AG04449 (cell line): ENCODE data around the gene ERGIC3.

Experiments
- CTCF ChIA-PET: fragments of 350-600 bp; formaldehyde crosslinking; extraction: SDS; loops from one replicate; lab custom pipeline; 2021; ENCODE audit warnings: antibody characterized with exemption; lab: Yijun Ruan, JAX
- POLR2A ChIA-PET: fragments of 400-600, 350-600 bp; formaldehyde crosslinking; extraction: SDS; loops from one replicate; lab custom pipeline; 2020; ENCODE audit warnings: antibody characterized with exemption, inconsistent platforms; lab: Yijun Ruan, JAX
- DNase-seq: peaks from one replicate; pipeline ENCODE4 v3.0.0-alpha.2; 2010; ENCODE audit warnings: low read depth, low spot score
- H3K4me3 ChIP-seq: 2 replicates; pipeline ENCODE4 v1.5.1; 2011; ENCODE audit warnings: low read depth, mild to moderate bottlenecking, control low read depth, low read length
- TF ChIP-seq, protein P1 (sequence below): IDR thresholded peaks from one replicate; pipeline ENCODE4 v1.5.1; 2011; ENCODE audit warnings: mild to moderate bottlenecking, moderate library complexity, low read length, control low read depth, inconsistent platforms; ENCODE audit not compliant: insufficient read depth; ENCODE audit errors: missing control alignments

ERGIC3 gene

GRCh38 chr20:35595456-35595855 is 53.6 kb downstream of the ERGIC3 start:
- POLR2A ChIA-PET, result no interaction called here
- H3K4me3 ChIP-seq, result no peak overlapping the region
- CTCF ChIA-PET, result interaction anchor here (0.9 to 2.3 kb wide), 2 partner anchors 9 to 11 kb away, joined by 3 to 7 read pairs; no protein-coding TSS in a partner anchor
- TF ChIP-seq, protein P1, sequence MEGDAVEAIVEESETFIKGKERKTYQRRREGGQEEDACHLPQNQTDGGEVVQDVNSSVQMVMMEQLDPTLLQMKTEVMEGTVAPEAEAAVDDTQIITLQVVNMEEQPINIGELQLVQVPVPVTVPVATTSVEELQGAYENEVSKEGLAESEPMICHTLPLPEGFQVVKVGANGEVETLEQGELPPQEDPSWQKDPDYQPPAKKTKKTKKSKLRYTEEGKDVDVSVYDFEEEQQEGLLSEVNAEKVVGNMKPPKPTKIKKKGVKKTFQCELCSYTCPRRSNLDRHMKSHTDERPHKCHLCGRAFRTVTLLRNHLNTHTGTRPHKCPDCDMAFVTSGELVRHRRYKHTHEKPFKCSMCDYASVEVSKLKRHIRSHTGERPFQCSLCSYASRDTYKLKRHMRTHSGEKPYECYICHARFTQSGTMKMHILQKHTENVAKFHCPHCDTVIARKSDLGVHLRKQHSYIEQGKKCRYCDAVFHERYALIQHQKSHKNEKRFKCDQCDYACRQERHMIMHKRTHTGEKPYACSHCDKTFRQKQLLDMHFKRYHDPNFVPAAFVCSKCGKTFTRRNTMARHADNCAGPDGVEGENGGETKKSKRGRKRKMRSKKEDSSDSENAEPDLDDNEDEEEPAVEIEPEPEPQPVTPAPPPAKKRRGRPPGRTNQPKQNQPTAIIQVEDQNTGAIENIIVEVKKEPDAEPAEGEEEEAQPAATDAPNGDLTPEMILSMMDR, result no peak
- no peak for DNase-seq

DNA sequence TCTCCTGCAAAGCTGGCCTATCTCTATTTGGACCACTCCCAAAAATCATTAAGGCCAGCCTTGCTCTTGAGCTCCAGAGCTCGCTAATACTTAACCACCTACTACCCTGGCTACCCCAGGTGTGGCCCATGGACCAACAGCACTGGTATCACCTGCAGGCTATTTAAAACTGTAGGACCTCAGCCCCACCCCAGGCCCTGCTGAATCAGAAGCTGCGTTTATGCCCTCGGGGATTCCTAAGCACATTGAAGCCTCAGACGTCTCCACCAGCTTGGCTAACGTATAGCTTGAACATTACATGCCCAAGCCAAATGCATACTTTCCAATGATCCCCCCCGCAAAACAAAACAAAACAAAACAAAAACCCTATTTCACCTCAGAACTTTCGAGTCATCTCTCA is 54.0 kb downstream of the ERGIC3 start:
- ChIA-PET CTCF (interaction anchor here (0.9 to 2.3 kb wide), 2 partner anchors 9 to 11 kb away, joined by 3 to 7 read pairs; no protein-coding TSS in a partner anchor), POLR2A (no interaction called here)
- TF ChIP-seq, protein P1, result no peak
- DNase-seq, result no peak
- H3K4me3 ChIP-seq, result no peak overlapping the region

DNA sequence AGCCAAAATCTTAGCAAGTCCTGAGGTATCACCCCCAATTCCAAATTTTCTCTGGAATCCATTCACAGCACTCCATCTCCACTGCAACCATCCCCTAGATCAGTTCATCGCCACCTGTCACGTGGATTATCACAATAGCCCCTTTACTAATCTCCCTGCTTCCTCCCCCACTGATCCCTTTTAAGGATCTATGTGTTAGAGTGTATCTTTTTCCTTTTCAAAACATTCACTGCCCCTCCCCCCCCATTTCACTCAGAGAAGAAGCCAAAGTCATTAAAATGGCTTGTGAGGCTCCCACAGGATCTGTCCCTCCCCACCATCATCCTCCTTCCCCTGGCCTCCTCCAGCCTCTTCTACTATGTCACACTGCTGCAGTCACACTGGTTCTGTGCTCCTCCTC is 55.3 kb downstream of the ERGIC3 start:
- no peak for DNase-seq
- ChIA-PET CTCF (no interaction called here), POLR2A (no interaction called here)
- no peak overlapping the region for H3K4me3 ChIP-seq
- TF ChIP-seq, protein P1, result no peak

DNA sequence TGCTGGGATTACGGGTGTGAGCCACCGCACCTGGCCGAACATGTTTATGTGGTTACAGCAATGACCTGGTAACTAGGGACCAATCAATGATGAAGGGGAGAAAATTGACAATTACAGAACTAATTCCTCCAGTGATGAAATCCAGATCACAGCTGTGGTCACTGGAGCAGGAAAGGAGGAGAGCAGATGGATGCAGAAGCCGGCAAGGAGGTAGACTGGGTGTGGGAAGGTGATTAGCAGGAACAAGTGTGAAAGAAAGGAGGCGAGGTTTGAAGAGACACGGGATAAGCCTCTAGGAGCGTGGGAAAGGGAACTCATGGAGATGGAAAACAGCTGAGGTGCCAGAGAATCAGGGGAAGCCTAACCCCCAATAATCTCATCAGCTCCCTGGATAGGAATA is 56.6 kb downstream of the ERGIC3 start:
- no peak overlapping the region for H3K4me3 ChIP-seq
- CTCF ChIA-PET, result no interaction called here
- TF ChIP-seq, protein P1, result no peak
- POLR2A ChIA-PET, result no interaction called here
- DNase-seq, result no peak

GRCh38 chr20:35598899-35599775 is 57.3 kb downstream of the ERGIC3 start:
- POLR2A ChIA-PET, result no interaction called here
- no peak for DNase-seq
- TF ChIP-seq, protein P1, result no peak
- CTCF ChIA-PET, result no interaction called here
- no peak overlapping the region for H3K4me3 ChIP-seq

DNA sequence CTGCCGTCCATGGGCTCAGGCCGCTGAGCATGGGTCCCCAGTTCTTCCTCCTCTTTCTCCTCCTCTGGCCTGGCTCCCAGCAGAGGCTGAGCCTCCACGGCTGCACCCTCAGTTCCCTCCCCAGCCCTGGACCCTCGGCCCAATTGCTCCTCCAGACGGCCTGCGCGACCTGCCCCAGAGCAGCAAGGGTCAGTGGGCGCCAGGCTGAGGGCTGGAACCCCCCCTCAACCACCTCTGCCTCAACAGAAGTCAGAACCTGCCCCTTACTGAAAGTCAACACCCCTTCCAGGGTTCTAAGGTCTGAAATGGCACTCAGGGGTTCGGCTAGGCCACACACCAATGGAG is 57.9 kb downstream of the ERGIC3 start:
- H3K4me3 ChIP-seq, result no peak overlapping the region
- TF ChIP-seq, protein P1, result no peak
- CTCF ChIA-PET, result interaction anchor here (1.7 kb wide), 1 partner anchor 11 kb away, joined by 10 read pairs; no protein-coding TSS in a partner anchor
- POLR2A ChIA-PET, result no interaction called here
- no peak for DNase-seq
